Lower leg skin (tissue), 3 donors: ENCODE results near the gene ANKS1A.

ENCODE experiments used
- CTCF ChIP-seq, 3 donors: fragments of 450-650 bp; IDR thresholded peaks; one replicate each; pipeline ENCODE4 v1.5.1; 2016; ENCODE audit warnings: antibody characterized with exemption in 3 of 3, mild to moderate bottlenecking in 3 of 3, moderate library complexity in 2 of 3
- POLR2A ChIP-seq, 2 donors: fragments of 450-650 bp; IDR thresholded peaks; one replicate each; pipeline ENCODE4 v1.6.1; 2016 to 2017; ENCODE audit warnings: antibody characterized with exemption in 2 of 2, mild to moderate bottlenecking in 1 of 2, moderate library complexity in 1 of 2

- TF ChIP-seq CTCF (IDR thresholded peaks at IDR 0.05) = no peak
- TF ChIP-seq POLR2A (IDR thresholded peaks at IDR 0.05) = no peak
Observed at GRCh38 chr6:34884996-34885395, 4.1 kb upstream of the ANKS1A start.
